IPS-11a (cell line): Measurements from ENCODE around the gene JAK1.

Source experiments
- H3K4me3 ChIP-seq: one replicate; pipeline ENCODE4 v1.5.1; 2013; ENCODE audit warnings: low read depth, low read length, control low read depth

JAK1 gene

GRCh38 chr1:64873576-64873975 lies 92.8 kb downstream of the JAK1 start:
- no peak overlapping the region for H3K4me3 ChIP-seq

DNA sequence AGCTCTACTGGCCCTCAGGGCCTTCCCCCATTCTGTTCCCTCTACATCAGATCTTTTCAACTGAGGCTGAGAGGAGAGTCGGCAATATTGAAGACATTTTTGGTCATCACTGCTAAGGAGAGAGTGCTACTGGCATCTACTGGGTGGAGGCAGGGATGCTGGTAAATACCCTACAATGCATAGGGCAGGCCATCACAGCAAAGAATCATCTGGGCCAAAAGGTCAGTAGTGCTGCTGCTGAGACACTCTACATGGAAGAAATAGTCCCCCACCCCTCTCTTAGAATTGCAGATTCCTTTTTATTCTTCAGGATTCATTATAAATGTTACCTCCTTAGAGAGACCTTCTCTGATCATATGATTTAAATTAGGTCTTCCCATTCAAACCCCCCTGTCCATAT lies 94.3 kb downstream of the JAK1 start:
- no peak overlapping the region for H3K4me3 ChIP-seq

- H3K4me3 ChIP-seq: no peak overlapping the region
These were observed 95.1 kb downstream of the JAK1 start for GRCh38 chr1:64871256-64871655.

- H3K4me3 ChIP-seq: no peak overlapping the region
These were observed 99.1 kb downstream of the JAK1 start for GRCh38 chr1:64867266-64867665.

- no peak overlapping the region for H3K4me3 ChIP-seq
These were observed 99.7 kb downstream of the JAK1 start for GRCh38 chr1:64866689-64867088.

DNA sequence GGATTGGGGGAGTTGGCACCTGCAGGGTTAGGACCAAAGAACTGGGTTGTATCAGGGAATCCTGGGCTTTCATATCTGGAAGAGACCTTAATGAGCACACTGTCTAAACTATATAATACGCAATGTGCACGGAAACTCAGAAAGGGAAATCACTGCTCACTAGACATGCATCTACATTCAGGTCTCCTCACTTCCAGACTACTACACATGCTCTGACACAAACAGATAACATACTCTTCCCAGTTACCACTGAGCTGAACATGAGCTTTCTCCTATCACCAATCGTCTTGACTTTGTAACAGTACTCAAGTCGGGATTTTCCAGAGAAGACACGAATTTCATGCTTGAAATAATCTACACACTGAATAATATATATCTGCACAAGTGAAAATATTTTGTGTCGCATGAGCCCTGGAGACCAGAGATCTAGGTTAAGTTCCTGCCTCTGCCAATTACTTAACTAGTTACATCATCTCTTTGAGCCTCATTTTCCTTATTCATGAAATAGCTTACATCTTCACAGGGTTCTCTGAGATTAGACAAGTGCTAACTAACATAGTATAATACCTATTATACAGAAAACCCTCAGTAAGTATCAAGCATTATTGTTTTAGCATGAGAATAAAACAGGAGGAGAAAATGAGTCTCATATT lies 101.1 kb downstream of the JAK1 start:
- no peak overlapping the region for H3K4me3 ChIP-seq

- H3K4me3 ChIP-seq: no peak overlapping the region
These were observed 102.1 kb downstream of the JAK1 start for GRCh38 chr1:64864018-64864940.

- no peak overlapping the region for H3K4me3 ChIP-seq
These were observed 104.7 kb downstream of the JAK1 start for GRCh38 chr1:64861611-64862010.

DNA sequence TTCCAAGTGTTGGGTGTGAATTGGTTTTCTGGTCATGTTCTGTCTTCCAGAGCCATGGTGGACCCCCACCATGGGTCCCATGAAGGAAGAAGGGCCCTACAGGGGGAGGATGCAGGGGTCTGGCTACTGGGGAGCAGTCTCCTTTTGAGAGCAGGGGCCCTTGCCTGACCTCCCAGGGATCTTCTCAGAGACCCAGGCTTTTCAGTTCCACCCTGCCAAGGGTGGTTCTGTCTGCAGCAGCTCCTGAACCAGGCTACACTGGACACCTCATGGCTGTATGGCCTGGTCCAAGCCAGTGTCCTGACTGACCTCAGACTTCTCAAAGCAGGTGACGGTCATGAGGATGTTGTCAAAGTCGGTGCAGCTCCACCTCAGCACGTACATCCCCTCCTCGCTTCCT lies 109.0 kb downstream of the JAK1 start:
- no peak overlapping the region for H3K4me3 ChIP-seq

DNA sequence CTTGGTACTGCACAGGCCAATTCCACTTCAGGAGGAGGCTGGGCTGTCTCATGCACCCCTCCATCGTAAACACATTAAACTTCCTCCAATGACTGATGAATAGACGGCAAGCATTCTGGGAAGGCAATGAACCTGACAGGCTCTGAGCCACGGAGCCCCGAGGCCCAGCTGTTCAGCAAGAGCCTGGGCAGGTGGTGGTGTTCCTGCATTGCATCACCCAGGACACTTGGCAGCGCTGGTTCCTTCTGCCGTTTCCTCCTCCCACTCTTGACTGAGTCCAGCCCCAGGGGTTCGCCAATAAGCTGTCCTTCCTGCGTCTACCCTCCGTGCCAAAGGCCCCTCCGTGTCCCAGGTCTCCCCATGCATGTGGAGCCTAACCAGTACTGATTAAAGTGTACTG lies 109.8 kb downstream of the JAK1 start:
- no peak overlapping the region for H3K4me3 ChIP-seq

DNA sequence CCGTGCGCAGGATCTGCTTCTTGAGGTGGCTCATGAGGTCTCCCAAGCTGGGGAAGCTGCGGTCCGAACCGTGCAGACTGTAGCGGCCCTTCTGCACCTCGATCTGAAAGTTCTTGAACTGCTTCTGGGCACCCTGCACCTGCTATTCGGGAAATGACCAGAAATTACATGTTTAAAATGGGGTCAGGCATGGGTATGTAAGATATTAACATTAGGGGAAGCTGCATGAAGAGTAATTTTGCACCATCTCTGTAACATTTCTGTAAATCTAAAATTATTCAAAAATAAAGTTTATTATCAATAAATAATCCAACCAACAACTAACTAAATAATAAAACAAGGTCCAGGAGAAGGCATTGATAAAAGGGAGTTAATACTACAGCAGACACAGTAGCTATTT lies 110.8 kb downstream of the JAK1 start:
- no peak overlapping the region for H3K4me3 ChIP-seq

GRCh38 chr1:64854674-64855073 lies 111.7 kb downstream of the JAK1 start:
- no peak overlapping the region for H3K4me3 ChIP-seq

- H3K4me3 ChIP-seq: no peak overlapping the region
These were observed 114.7 kb downstream of the JAK1 start for GRCh38 chr1:64851664-64852063.

DNA sequence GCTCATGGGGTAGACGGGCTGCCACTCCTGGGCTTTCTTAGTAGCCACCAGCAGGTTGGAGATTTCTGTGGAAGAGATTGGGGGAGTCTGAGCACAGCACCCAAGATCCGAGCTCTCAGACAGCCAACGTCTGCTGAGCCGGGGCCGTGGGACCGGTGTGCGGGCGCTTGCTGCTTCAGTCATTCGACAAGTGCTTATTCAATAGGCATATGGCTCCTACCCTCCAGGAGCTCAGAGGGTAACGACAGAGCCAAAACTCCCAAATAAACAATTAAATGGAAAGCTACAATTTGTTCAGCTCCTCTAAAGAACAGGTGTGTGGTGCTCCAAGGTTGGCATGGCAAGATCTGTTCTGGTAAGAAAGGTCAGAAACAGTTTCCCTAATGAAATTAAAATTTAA lies 115.5 kb downstream of the JAK1 start:
- H3K4me3 ChIP-seq: no peak overlapping the region

GRCh38 chr1:64849942-64850341 lies 116.4 kb downstream of the JAK1 start:
- H3K4me3 ChIP-seq: no peak overlapping the region

DNA sequence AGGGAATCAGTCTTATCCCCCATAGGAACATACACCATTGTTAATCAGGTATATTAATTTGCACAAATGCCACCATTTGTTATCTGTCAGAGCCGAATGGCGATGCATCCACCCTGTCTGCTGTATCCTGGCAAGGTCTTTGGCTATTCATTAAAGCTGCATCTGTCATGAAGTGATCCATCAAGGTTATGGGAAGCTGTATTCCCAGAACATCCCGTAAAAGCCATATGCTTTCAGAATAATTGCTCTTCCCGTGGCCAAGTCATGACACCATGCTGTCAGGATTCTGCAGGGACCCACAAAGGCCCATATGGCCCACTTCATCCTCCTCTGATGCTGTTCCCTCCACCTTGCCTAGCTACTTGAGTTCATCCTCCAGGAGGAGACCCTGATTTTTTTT lies 117.5 kb downstream of the JAK1 start:
- H3K4me3 ChIP-seq: no peak overlapping the region

DNA sequence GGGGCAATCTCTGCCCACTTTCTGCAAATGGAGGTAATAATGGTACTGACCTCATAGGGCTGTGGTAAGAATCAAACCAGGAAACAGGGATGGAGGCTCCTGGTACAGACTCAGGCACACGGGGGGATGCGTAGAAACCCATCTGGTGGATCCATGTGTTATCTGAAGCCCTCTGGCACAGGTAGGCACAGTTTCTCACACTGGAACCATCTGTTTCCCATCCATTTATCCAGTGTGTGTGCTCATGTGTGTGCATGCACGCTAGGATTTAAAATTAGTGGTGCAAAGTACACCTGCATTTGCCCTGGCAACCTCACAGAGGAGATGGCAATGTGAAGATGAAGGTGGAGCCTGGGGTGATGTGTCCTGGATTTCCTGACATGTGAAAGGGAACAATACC lies 118.2 kb downstream of the JAK1 start:
- H3K4me3 ChIP-seq: no peak overlapping the region

- no peak overlapping the region for H3K4me3 ChIP-seq
These were observed 118.7 kb downstream of the JAK1 start for GRCh38 chr1:64847666-64848065.

DNA sequence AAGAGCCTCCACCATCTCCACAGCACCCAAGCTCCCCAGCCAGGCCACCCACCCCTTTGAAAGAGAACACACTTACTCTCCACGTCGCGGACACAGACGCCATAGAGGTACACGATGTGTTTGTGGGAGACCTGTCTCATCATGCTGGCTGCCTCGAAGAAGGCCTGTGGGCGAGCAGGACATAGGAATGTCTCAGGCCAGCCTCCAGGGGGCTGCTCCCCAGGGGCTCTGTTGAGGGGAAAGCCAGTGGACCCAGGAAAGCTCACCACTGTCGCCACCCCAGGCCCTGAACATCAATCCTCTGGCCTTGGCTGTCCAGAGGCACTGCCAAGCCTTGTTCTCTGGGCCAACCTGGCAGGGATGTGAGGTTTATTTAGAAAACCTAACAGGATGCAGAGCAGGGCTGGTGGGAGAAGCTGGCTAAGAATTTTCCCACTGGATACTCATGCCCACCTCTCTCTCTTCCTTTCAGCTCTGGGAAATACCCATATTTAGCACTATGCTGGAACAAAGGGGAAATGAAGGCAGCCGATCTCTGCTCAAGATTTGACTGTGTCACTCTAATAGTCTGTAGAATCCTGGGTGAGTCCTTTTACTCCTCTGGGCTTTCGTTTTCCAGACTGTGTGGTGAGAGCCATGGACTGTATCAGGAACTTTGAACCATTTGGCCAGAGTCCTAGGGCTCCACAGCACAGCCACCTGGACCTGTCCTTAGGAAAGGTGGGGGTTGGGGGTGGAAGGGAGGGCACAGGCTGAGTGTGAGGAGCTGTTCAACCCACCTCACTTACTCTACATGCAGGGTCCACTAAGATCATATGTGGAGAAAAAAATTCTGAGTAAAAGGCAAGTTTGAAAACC lies 119.5 kb downstream of the JAK1 start:
- no peak overlapping the region for H3K4me3 ChIP-seq

- H3K4me3 ChIP-seq: no peak overlapping the region
These were observed 120.4 kb downstream of the JAK1 start for GRCh38 chr1:64845831-64846425.

- H3K4me3 ChIP-seq: no peak overlapping the region
These were observed 121.7 kb downstream of the JAK1 start for GRCh38 chr1:64844609-64845008.
